Ovary (tissue), 9 donors: ENCODE data around the gene EXOSC5. TPM values are rescaled to one million over a fixed set of nuclear protein-coding genes. Genes with fewer than 3 reads are reported as not detected.
"Not testable (repeated sequence)": the region's sequence is repeated elsewhere in the genome, so short reads cannot be mapped to it uniquely, and the experiment has no call there.

Source experiments
- DNase-seq, 5 donors: peaks; one replicate each; pipeline ENCODE4 v3.0.0-alpha.2; 2019 to 2020
- H3K27ac ChIP-seq, 2 donors: fragments of 200-600 bp; one replicate each; pipeline versions ENCODE4 v1.5.1 to v1.8.0; 2019 to 2022
- H3K27me3 ChIP-seq: fragments of 200-600 bp; one replicate; pipeline ENCODE4 v1.8.0; 2022
- H3K36me3 ChIP-seq: fragments of 200-600 bp; sonication (generic); one replicate; pipeline ENCODE4 v1.5.1; 2019
- H3K4me1 ChIP-seq: one replicate; pipeline ENCODE4 v1.8.1; 2013; ENCODE audit warnings: mild to moderate bottlenecking, moderate library complexity; ENCODE audit not compliant: insufficient read depth
- H3K4me3 ChIP-seq: fragments of 200-600 bp; sonication (generic); one replicate; pipeline ENCODE4 v1.5.1; 2017
- H3K9me3 ChIP-seq, 2 donors: fragments of 200-600 bp in 1 of 2; sonication (generic) in 1 of 2; one replicate each; pipeline versions ENCODE4 v1.5.1 to v1.8.1; 2013 to 2019; ENCODE audit warnings: mild to moderate bottlenecking in 1 of 2, moderate library complexity in 1 of 2
- EP300 ChIP-seq: sonication (generic); formaldehyde crosslinking; IDR thresholded peaks from one replicate; pipeline ENCODE4 v1.6.1; 2017; ENCODE audit warnings: antibody characterized with exemption
- POLR2A ChIP-seq: fragments of 450-650 bp; IDR thresholded peaks from one replicate; pipeline ENCODE4 v1.6.1; 2017; ENCODE audit warnings: antibody characterized with exemption, mild to moderate bottlenecking, moderate library complexity
- WGBS, 3 donors: extraction: QIAGEN DNeasy Blood & Tissue Kit in 1 of 3; methylation state at CpG; one replicate each; pipeline versions ENCODE4 v1.1.5 to v1.1.7; 2013 to 2017; 5-methylcytosine and 5-hydroxymethylcytosine counted together
- intact Hi-C, 4 donors: fragments of 100-400 bp; cut with DNase I; formaldehyde crosslinking; loops; one replicate each; pipeline versions ENCODE4 v1.11.0 to v1.15.1; 2022 to 2023
- polyA plus RNA-seq, 2 donors: library from polyadenylated mRNA; stranded (reverse); fragments of 200-250 nt in 1 of 2; fragments of 350-450 nt in 1 of 2; fragmentation: Illumina TruSeq in 1 of 2; extraction: RNeasy Lipid Tissue Mini Kit (QIAGEN cat#74804) in 1 of 2; gene quantifications; one replicate each; pipeline ENCODE4 v1.2.3, GENCODE V29; 2013 to 2014
- total RNA-seq, 7 donors: library from RNA; depleted of rRNA in 2 of 7; stranded (reverse); fragments of >200 nt in 2 of 7; fragmentation: NEBNext Ultra II Directional in 3 of 7; extraction: Animal tissue kit (Norgen Biotek cat#: 25700) in 3 of 7; gene quantifications; one replicate each; pipeline versions ENCODE4 v1.1.0 to v1.2.4, GENCODE V29; 2016 to 2023
- TF ChIP-seq, protein P1 (sequence below), 3 donors: fragments of 450-650 bp in 2 of 3; fragments of 200-600 bp in 1 of 3; IDR thresholded peaks; one replicate each; pipeline versions ENCODE4 v1.5.1 to v1.8.0; 2016 to 2022; ENCODE audit warnings: antibody characterized with exemption in 3 of 3, mild to moderate bottlenecking in 1 of 3
- donor health status: DM: no; HTN: no; CAD: no; lungs with moderate emphysema.
- donor health status: DM: no; HTN: no; CAD: no.
- donor health status: Bipolar disorder and iron deficiency.
- donor health status: DM: yes; HTN: yes; CAD: no.
- donor health status: DM: no; HTN: no; CAD: no.
- donor health status: DM: yes; HTN: yes; CAD: no.

The EXOSC5 gene
- total and polyA plus RNA-seq, 9 donors: 1.5 to 25.0 (median 13.8) TPM

DNA sequence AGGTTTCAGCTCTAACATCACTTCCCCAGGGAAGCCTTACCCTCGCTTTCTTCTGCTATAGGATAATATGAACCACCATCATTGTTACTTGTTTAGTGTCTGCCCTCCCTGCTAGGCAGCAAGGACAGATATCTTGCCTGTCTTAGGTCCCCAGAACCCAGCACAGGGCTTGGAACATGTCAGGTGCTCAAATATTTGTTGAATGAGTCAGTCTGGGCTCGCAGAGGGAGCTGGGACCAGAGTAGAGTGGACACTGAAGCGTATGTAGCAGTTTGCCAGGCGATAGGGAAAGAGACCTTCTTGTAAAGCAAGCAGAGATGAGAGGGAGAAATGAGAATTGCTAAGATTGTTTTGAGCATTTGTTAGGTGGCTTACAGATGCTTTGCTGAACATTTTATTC lies 12.1 kb upstream of the EXOSC5 start:
- WGBS, 3 donors: 62 to 69% (median 66%) methylated on average over 4 of the region's 4 CpGs
- intact Hi-C loops: no loop called here
- H3K27ac ChIP-seq: no peak overlapping the region
- no peaks in the 10 kb centered on the region for H3K36me3 ChIP-seq
- DNase-seq: no peak
- no peaks in the 10 kb centered on the region for H3K4me1 ChIP-seq
- no peaks in the 10 kb centered on the region for H3K9me3 ChIP-seq
- TF ChIP-seq, protein P1, sequence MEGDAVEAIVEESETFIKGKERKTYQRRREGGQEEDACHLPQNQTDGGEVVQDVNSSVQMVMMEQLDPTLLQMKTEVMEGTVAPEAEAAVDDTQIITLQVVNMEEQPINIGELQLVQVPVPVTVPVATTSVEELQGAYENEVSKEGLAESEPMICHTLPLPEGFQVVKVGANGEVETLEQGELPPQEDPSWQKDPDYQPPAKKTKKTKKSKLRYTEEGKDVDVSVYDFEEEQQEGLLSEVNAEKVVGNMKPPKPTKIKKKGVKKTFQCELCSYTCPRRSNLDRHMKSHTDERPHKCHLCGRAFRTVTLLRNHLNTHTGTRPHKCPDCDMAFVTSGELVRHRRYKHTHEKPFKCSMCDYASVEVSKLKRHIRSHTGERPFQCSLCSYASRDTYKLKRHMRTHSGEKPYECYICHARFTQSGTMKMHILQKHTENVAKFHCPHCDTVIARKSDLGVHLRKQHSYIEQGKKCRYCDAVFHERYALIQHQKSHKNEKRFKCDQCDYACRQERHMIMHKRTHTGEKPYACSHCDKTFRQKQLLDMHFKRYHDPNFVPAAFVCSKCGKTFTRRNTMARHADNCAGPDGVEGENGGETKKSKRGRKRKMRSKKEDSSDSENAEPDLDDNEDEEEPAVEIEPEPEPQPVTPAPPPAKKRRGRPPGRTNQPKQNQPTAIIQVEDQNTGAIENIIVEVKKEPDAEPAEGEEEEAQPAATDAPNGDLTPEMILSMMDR (IDR thresholded peaks at IDR 0.05): no peak
- TF ChIP-seq EP300 (no peak), POLR2A (no peak)
- no peaks in the 10 kb centered on the region for H3K27me3 ChIP-seq
- no peak overlapping the region for H3K4me3 ChIP-seq

DNA sequence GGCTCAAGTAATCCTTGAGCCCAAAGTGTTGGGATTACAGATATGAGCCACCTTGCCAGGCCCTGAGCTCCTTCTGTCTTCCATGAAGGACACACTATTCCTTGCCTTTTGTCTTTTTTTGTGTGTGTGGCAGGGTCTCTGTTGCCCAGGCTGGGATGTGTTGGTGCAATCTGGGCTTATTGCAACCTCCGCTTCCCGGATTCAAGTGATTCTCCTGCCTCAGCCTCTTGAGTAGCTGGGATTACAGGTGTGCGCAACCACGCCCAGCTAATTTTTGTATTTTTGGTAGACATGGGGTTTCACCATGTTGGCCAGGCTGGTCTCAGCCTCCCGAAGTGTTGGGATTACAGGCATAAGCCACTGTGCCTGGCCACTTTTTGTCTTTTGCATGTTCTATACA lies 11.7 kb upstream of the EXOSC5 start:
- H3K27ac ChIP-seq, H3K4me1 ChIP-seq, DNase-seq, H3K4me3 ChIP-seq, H3K27me3 ChIP-seq, intact Hi-C loops, H3K36me3 ChIP-seq, H3K9me3 ChIP-seq: not testable (repeated sequence)
- WGBS, 3 donors: 94 to 95% (median 94%) methylated on average over 5 of the region's 5 CpGs

DNA sequence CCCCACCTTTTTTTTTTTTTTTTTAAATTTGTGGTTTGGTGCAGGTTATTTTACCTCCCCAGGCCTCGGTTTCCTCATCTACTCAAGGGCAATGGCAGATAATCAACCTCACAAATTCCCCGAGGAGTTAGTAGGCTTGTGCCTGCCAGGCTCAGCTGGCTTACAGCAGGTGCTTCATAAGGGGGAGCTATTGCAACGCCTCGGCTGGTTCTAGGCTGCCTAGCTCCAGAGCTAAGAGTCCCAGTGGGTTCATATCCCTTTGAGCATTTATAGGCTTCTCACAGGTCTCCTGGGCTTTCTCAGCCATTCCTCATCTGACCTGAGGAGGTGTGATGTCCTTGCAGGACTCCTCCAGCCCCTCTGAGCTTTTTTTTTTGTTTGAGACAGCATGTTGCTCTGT lies 11.1 kb upstream of the EXOSC5 start:
- intact Hi-C loops: no loop called here
- Histone ChIP-seq H3K4me1 (no peaks in the 10 kb centered on the region), H3K27ac (no peak overlapping the region), H3K9me3 (no peaks in the 10 kb centered on the region), H3K27me3 (no peaks in the 10 kb centered on the region), H3K4me3 (no peak overlapping the region), H3K36me3 (no peaks in the 10 kb centered on the region)
- no peak for DNase-seq
- no peak for TF ChIP-seq POLR2A
- no peak for TF ChIP-seq EP300
- TF ChIP-seq, protein P1 (IDR thresholded peaks at IDR 0.05): no peak
- WGBS, 3 donors: 67 to 73% (median 67%) methylated on average over 4 of the region's 4 CpGs

DNA sequence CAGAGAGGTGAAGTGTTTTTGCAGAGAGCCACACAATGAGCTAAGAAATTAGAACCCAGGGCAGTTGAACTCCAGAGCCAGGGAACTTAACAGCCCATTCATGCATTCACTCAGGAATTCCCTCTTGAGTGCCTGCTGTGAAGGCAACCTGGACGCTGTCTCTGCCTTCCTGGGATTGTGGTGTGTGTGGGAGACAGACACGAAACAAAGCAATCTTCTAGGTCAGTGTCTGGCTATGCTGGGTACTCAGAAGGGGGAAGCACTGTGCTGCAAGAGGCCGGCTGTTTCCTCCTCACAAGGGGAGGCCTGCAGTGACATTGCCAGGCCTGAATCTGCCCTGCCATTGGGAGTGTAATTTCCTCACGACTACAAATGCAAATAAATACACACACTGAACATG lies 10.1 kb upstream of the EXOSC5 start:
- Histone ChIP-seq H3K4me1 (no peaks in the 10 kb centered on the region), H3K9me3 (no peaks in the 10 kb centered on the region), H3K4me3 (no peak overlapping the region), H3K36me3 (no peaks in the 10 kb centered on the region), H3K27me3 (no peaks in the 10 kb centered on the region), H3K27ac (no peak overlapping the region)
- TF ChIP-seq, protein P1 (IDR thresholded peaks at IDR 0.05): no peak
- TF ChIP-seq POLR2A (no peak), EP300 (no peak)
- WGBS, 3 donors: 10 to 51% (median 50%) methylated on average over 4 of the region's 4 CpGs
- DNase-seq: no peak
- intact Hi-C loops: no loop called here

DNA sequence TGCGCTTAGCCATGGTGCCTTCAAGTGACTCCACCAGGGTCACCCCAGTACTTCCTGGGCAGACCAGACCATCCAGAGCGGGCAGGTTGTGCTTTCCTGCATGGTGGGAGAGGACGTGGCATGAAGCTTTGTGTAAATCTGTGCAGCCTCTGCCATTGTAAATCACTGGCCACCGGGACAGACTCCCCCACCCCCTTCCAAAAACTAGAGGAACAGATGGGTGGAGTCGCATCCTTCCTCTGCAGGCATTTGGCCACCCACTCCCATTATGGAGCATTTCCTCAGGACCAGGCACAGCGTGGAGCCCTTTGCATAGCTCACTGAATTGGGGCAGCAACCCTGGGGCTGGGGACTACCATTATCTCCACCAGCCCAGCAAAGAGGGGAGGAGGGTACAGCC lies 8.6 kb upstream of the EXOSC5 start:
- H3K4me1 ChIP-seq: no peaks in the 10 kb centered on the region
- H3K27ac ChIP-seq: no peak overlapping the region
- intact Hi-C loops: no loop called here

More for the DNA sequence above, 8.6 kb upstream of the EXOSC5 start:
- Histone ChIP-seq H3K36me3 (no peaks in the 10 kb centered on the region), H3K4me3 (no peak overlapping the region), H3K9me3 (no peaks in the 10 kb centered on the region), H3K27me3 (no peaks in the 10 kb centered on the region)
- WGBS, 3 donors: 77 to 84% (median 78%) methylated on average over 6 of the region's 6 CpGs
- DNase-seq: no peak
- TF ChIP-seq POLR2A (no peak), EP300 (no peak)
- TF ChIP-seq, protein P1 (IDR thresholded peaks at IDR 0.05): no peak
